GM18502 (cell line): ENCODE measurements around the gene THAP5.

Source experiments
- ATAC-seq: cut with Tn5 transposase; IDR thresholded peaks from one replicate; pipeline ENCODE4 v1.9.1; 2021; ENCODE audit warnings: mild to moderate bottlenecking; ENCODE audit not compliant: unreplicated experiment, poor library complexity

Gene THAP5

GRCh38 chr7:108535744-108536143 lies 33.8 kb downstream of the THAP5 start:
- no peak for ATAC-seq

GRCh38 chr7:108535257-108535656 lies 34.2 kb downstream of the THAP5 start:
- ATAC-seq: no peak

GRCh38 chr7:108533712-108534111 lies 35.8 kb downstream of the THAP5 start:
- ATAC-seq: no peak

- ATAC-seq: no peak
These were observed 40.2 kb downstream of the THAP5 start for GRCh38 chr7:108529341-108529740.

- no peak for ATAC-seq
These were observed 41.3 kb downstream of the THAP5 start for GRCh38 chr7:108528183-108528712.

GRCh38 chr7:108526768-108527017 lies 42.8 kb downstream of the THAP5 start:
- ATAC-seq: no peak

GRCh38 chr7:108525985-108526767 lies 43.3 kb downstream of the THAP5 start, which contains the start of gene PNPLA8:
Gene PNPLA8 (minus strand): TSS chr7:108526135. CDS start chr7:108515491, 10,644 bp downstream.
- ATAC-seq: peak; percentile 93

- peak; percentile 53 for ATAC-seq
These were observed 44.0 kb downstream of the THAP5 start for GRCh38 chr7:108525327-108525984.

- no peak for ATAC-seq
These were observed 46.7 kb downstream of the THAP5 start for GRCh38 chr7:108522780-108523179.

GRCh38 chr7:108517951-108518350 lies 51.6 kb downstream of the THAP5 start:
- no peak for ATAC-seq

- ATAC-seq: no peak
These were observed 53.9 kb downstream of the THAP5 start for GRCh38 chr7:108515630-108516029.

GRCh38 chr7:108515013-108515412 lies 54.5 kb downstream of the THAP5 start:
- ATAC-seq: no peak
